ENCODE results near the gene SEC22A.
A peak's percentile ranks its signal among the peaks of the same experiment; 100 is the strongest.

SEC22A gene

DNA sequence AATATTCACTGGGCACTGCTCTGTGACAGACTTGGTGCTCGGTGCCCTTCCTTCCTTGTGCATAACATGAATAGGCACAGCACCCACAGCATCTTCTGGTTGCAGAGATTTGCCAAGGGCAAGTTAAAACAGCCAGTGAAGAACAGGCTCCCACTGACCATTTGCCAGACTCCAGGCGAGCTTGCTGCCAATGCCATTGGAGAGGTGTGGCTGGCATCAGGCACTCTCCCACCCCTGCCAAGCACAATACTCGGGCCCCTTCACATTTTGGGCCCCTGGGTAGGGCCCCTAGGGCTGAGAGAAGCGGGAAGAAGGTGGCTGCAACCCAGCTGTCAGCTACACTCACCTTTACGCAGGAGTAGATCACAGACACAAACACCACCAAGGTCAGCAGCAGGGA, 112.1 kb downstream of the SEC22A start:
- H3K9me3 ChIP-seq (ENCODE audit: insufficient read depth, low read depth, low read length), result no peaks in the 10 kb centered on the region

DNA sequence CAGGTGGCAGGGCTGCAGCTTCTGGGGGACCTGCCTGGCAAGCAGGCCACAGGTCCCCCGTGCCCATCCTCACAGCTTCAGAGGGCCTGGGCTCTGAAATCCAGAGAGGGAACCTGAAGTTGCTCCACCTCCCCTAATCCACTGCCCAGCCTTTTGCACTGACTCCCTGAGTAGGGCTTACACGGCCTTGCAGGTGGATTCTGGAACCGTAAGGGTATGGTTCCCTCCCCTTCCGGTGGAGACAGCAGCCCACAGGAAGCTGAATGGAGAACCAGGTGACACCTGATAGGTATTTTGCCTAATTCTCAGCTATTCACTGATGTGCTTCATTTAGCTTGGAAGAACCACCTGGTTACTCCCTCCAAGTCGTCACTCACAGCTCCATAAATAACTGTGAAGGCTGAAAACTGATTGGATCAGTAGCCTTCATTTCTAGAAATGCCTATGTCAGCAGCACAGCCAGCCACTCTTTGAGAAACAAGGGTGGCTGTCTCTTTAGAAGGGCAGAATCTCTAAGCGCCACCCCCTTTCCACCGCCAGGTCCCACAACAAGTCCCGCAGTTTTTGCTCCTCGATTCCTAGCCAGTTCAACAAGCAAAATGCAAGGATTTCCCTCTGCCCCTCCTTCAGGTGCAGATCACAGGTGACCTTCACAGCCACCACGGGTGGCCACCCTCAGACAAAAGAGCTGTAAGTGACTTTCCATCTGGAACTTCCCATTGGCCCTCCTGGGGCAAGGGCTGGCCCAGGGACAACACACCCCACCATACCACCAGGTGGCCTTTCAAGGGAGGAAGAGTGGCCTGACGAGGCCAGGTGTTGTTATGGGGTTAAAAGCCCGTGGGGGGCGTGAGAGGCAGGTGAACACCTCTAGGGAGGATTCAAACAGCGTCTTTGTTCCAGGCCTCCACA, 112.9 kb downstream of the SEC22A start:
- H3K4me1 ChIP-seq (ENCODE audit: insufficient read depth, low read length), result peaks cover 55% of the 10 kb centered on the region; the same call in 1 of the 2 replicates
- peak overlapping the region; percentile 95 for H3K27ac ChIP-seq (ENCODE audit: low read length)
- peak overlapping the region; percentile 52 for H3K4me3 ChIP-seq (ENCODE audit: low read length)

More for the DNA sequence above, 112.1 kb downstream of the SEC22A start:
- Histone ChIP-seq H3K9ac (ENCODE audit: low read depth, low read length) (peak overlapping the region; percentile 80; the same call in 1 of the 2 replicates), H3K27me3 (ENCODE audit: insufficient read depth, low read length) (no peaks in the 10 kb centered on the region), H3K4me3 (ENCODE audit: low read length) (peak overlapping the region; percentile 52; the same call in 1 of the 2 replicates), H3K36me3 (ENCODE audit: insufficient read depth, low read depth, low read length) (no peaks in the 10 kb centered on the region), H3K27ac (ENCODE audit: low read length) (peak overlapping the region; percentile 95), H3K4me1 (ENCODE audit: insufficient read depth, low read length) (peaks cover 51% of the 10 kb centered on the region; the same call in 1 of the 2 replicates)

DNA sequence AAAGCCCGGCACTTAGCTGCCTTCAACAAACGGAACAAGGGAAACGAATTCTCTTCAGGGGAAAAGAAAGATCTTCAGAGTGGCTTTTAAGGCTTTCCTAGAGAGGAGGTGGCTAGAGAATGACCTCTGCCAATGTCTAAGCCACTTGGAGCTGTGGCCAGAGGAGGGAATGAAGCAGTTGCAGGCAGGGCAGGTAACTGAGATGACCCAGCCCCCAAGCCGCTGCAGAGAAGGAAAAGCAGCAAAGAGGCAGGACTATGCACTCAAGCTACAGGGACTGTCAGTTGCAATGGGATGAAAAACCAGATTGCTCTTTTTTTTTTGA, 113.5 kb downstream of the SEC22A start:
- no peaks in the 10 kb centered on the region for H3K9me3 ChIP-seq (ENCODE audit: insufficient read depth, low read depth, low read length)
- peak overlapping the region; percentile 52; the same call in 1 of the 2 replicates for H3K4me3 ChIP-seq (ENCODE audit: low read length)
- H3K4me1 ChIP-seq (ENCODE audit: insufficient read depth, low read length), result peaks cover 61% of the 10 kb centered on the region
- H3K9ac ChIP-seq (ENCODE audit: low read depth, low read length), result peak overlapping the region; percentile 65; the same call in 1 of the 2 replicates
- no peaks in the 10 kb centered on the region for H3K36me3 ChIP-seq (ENCODE audit: insufficient read depth, low read depth, low read length)
- H3K27ac ChIP-seq (ENCODE audit: low read length), result peak overlapping the region; percentile 79
- no peaks in the 10 kb centered on the region for H3K27me3 ChIP-seq (ENCODE audit: insufficient read depth, low read length)

More for the DNA sequence above, 112.9 kb downstream of the SEC22A start:
- H3K36me3 ChIP-seq (ENCODE audit: insufficient read depth, low read depth, low read length), result no peaks in the 10 kb centered on the region
- H3K27me3 ChIP-seq (ENCODE audit: insufficient read depth, low read length), result no peaks in the 10 kb centered on the region
- H3K9me3 ChIP-seq (ENCODE audit: insufficient read depth, low read depth, low read length), result no peaks in the 10 kb centered on the region
- H3K9ac ChIP-seq (ENCODE audit: low read depth, low read length), result peak overlapping the region; percentile 80; the same call in 1 of the 2 replicates

DNA sequence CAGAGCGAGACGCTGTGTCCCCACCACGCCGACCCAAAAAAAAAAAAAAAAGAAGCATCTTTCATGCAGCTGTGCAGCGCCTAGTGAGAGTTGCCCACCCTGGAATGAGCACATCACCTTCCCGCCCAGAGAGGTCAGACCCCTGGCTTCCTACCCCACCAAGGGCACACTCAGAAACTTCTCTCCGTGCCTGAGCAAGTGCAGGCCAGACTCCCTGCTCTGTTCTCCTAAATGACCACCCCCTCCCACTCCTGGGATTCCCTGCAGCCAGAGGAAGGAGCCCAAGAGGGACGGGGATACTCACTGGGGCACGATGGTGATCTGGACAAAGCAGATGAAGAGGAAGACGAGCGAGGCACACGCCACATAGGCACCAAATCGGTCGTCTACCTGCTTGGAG, 116.0 kb downstream of the SEC22A start:
- H3K4me1 ChIP-seq (ENCODE audit: insufficient read depth, low read length), result peaks cover 47% of the 10 kb centered on the region
- H3K4me3 ChIP-seq (ENCODE audit: low read length), result no peak overlapping the region
- no peak overlapping the region for H3K9ac ChIP-seq (ENCODE audit: low read depth, low read length)
- H3K36me3 ChIP-seq (ENCODE audit: insufficient read depth, low read depth, low read length), result no peaks in the 10 kb centered on the region
- no peak overlapping the region for H3K27ac ChIP-seq (ENCODE audit: low read length)
- no peaks in the 10 kb centered on the region for H3K9me3 ChIP-seq (ENCODE audit: insufficient read depth, low read depth, low read length)
- H3K27me3 ChIP-seq (ENCODE audit: insufficient read depth, low read length), result no peaks in the 10 kb centered on the region

DNA sequence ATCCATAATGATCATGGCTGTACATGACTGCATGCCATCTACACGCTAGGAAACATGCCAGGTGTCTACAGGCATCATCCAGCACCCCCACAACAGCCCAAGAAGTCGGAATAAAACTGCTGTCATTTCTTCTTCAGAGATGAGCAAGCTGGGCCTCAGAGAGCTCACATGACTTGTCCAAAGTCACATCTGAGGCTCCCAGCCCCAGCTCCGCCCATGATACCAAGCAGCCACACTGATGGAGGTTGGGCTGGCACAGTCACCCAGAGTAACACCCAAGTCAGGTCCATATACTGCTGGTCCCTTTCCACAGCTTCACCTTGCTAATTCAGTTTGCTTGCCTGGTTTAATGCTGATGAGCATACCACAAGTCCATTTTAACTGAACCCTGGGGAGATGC, 116.6 kb downstream of the SEC22A start:
- H3K4me3 ChIP-seq (ENCODE audit: low read length), result no peak overlapping the region
- H3K9ac ChIP-seq (ENCODE audit: low read depth, low read length), result no peak overlapping the region
- H3K27ac ChIP-seq (ENCODE audit: low read length), result no peak overlapping the region
- peaks cover 40% of the 10 kb centered on the region for H3K4me1 ChIP-seq (ENCODE audit: insufficient read depth, low read length)
- H3K36me3 ChIP-seq (ENCODE audit: insufficient read depth, low read depth, low read length), result no peaks in the 10 kb centered on the region
- H3K9me3 ChIP-seq (ENCODE audit: insufficient read depth, low read depth, low read length), result no peaks in the 10 kb centered on the region
- H3K27me3 ChIP-seq (ENCODE audit: insufficient read depth, low read length), result no peaks in the 10 kb centered on the region

DNA sequence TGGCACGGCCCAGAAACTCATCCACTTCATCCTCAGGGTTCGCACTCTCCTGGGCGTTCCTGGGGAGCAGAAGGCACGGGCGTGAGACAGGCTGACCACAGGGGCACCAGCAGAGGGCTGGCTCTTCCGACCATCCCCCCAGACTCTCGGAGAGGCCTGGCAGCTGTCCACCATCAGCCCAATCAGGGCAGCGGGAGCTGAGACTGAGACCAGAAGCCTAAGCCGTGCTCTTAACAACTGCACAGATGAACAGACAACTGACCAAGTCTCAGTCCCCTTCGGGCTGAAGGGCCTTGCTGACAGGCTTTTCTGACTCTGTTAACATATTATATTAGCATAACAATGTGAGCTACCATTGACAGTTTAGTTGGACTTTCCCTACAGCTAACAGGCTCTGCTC, 118.0 kb downstream of the SEC22A start:
- Histone ChIP-seq H3K9ac (ENCODE audit: low read depth, low read length) (no peak overlapping the region), H3K9me3 (ENCODE audit: insufficient read depth, low read depth, low read length) (no peaks in the 10 kb centered on the region), H3K36me3 (ENCODE audit: insufficient read depth, low read depth, low read length) (no peaks in the 10 kb centered on the region), H3K4me1 (ENCODE audit: insufficient read depth, low read length) (peaks cover 28% of the 10 kb centered on the region), H3K27ac (ENCODE audit: low read length) (no peak overlapping the region), H3K27me3 (ENCODE audit: insufficient read depth, low read length) (no peaks in the 10 kb centered on the region), H3K4me3 (ENCODE audit: low read length) (peak overlapping the region; percentile 31; the same call in 1 of the 2 replicates)

DNA sequence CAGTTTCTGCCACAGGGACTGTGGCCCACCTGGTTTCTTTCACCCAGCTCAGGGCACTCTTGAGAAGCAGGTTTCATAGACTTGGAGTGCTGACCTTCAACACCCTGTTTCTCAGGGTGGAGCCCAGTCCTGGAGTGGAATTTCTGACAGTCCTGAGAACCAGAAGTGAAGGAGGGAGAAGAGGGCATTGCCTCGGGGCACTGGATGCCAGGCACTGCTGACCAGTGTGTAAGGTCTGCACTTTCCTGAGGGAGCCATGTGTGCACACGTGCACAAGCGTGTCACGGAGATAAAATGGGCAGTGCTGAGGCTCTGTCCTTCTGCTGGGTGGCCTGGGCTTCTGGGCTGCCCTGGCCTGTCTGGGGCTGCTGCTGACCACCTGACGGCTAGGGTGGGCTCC, 118.5 kb downstream of the SEC22A start:
- Histone ChIP-seq H3K36me3 (ENCODE audit: insufficient read depth, low read depth, low read length) (no peaks in the 10 kb centered on the region), H3K9ac (ENCODE audit: low read depth, low read length) (no peak overlapping the region), H3K4me1 (ENCODE audit: insufficient read depth, low read length) (peaks cover 27% of the 10 kb centered on the region), H3K27me3 (ENCODE audit: insufficient read depth, low read length) (no peaks in the 10 kb centered on the region), H3K9me3 (ENCODE audit: insufficient read depth, low read depth, low read length) (no peaks in the 10 kb centered on the region), H3K27ac (ENCODE audit: low read length) (no peak overlapping the region), H3K4me3 (ENCODE audit: low read length) (peak overlapping the region; percentile 31; the same call in 1 of the 2 replicates)

DNA sequence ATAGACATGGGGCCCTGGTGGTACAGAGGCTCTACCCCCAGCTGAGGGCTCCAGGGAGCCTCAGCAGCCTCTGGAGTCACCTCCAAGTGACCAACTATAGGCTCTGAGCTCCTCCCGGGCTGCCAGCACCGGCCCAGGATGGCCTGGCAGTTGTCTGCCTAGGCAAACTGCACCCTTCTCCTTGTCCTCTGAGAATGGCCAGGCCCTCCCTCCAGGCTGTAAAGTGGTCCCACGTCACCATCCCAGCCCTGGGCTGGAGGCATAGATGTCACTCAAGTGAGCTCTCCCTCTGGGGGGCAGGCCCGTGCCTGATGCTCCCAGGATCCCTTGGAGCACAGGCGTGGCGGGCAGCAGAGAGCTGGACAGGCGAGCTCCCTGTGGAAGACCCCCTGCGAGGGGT, 120.1 kb downstream of the SEC22A start:
- Histone ChIP-seq H3K9me3 (ENCODE audit: insufficient read depth, low read depth, low read length) (no peaks in the 10 kb centered on the region), H3K27ac (ENCODE audit: low read length) (no peak overlapping the region), H3K4me1 (ENCODE audit: insufficient read depth, low read length) (peaks cover 13% of the 10 kb centered on the region), H3K36me3 (ENCODE audit: insufficient read depth, low read depth, low read length) (no peaks in the 10 kb centered on the region), H3K27me3 (ENCODE audit: insufficient read depth, low read length) (no peaks in the 10 kb centered on the region), H3K9ac (ENCODE audit: low read depth, low read length) (no peak overlapping the region), H3K4me3 (ENCODE audit: low read length) (no peak overlapping the region)

DNA sequence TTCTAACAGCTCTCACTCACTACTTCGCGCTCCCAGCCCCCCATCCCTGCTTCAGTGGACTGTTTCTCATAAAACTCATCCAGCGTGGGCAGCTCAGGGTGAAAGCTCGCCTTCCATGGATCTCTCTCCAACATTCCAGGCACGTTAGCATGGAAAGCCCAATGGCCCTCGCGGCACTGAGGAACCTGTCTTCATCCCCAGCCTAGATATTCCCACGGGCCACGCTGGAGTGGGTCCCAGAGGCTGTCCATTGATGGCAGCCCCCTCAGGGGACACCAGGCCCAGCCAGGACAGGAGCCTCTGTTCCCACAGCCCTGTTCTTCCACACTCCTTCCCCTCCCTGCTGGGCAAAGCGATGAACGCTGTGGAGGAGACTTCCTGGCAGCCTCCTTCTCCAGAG, 121.1 kb downstream of the SEC22A start:
- Histone ChIP-seq H3K27me3 (ENCODE audit: insufficient read depth, low read length) (no peaks in the 10 kb centered on the region; the same call in 1 of the 2 replicates), H3K27ac (ENCODE audit: low read length) (no peak overlapping the region), H3K36me3 (ENCODE audit: insufficient read depth, low read depth, low read length) (no peaks in the 10 kb centered on the region), H3K9ac (ENCODE audit: low read depth, low read length) (no peak overlapping the region), H3K9me3 (ENCODE audit: insufficient read depth, low read depth, low read length) (no peaks in the 10 kb centered on the region), H3K4me1 (ENCODE audit: insufficient read depth, low read length) (peaks cover 13% of the 10 kb centered on the region), H3K4me3 (ENCODE audit: low read length) (no peak overlapping the region)
